SK-N-SH (cell line): Measurements from ENCODE around the gene HMBS. TPM values are rescaled to one million over a fixed set of nuclear protein-coding genes. Genes with fewer than 3 reads are reported as not detected.

Experiments
- CTCF ChIA-PET: fragments of 300-600, 350-600 bp; formaldehyde crosslinking; extraction: SDS; loops from one replicate; lab custom pipeline; 2021; lab: Yijun Ruan, JAX
- POLR2A ChIA-PET: fragments of 350-600 bp; sonication (Branson Sonifier 250); formaldehyde crosslinking; extraction: SDS; loops from one replicate; lab custom pipeline; 2020; ENCODE audit warnings: antibody characterized with exemption, inconsistent platforms; lab: Yijun Ruan, JAX
- DNase-seq: peaks from one replicate; pipeline ENCODE4 v3.0.0; 2012
- H2AFZ ChIP-seq: fragments of 200-600 bp; sonication (generic); 2 replicates; pipeline ENCODE4 v1.8.1; 2016; ENCODE audit warnings: antibody characterized with exemption, mild to moderate bottlenecking, low read depth
- H3F3A ChIP-seq: fragments of 200-600 bp; sonication (generic); replicated peaks from 2 replicates; pipeline ENCODE3; 2016; ENCODE audit warnings: antibody characterized with exemption, mild to moderate bottlenecking; ENCODE audit not compliant: insufficient read depth
- H3K27ac ChIP-seq, 2 experiments: fragments of 200-500 bp in 1 of 2; fragments of 200-600 bp in 1 of 2; sonication (Bioruptor generic) in 1 of 2; sonication (generic), shearing (Covaris generic) in 1 of 2; 2 replicates each; pipeline versions ENCODE4 v1.5.1 to v1.6.1; 2014 to 2016; ENCODE audit warnings: low read depth in 2 of 2, inconsistent platforms in 1 of 2, low read length in 1 of 2, mild to moderate bottlenecking in 1 of 2, mixed read lengths in 1 of 2
- H3K27me3 ChIP-seq: fragments of 200-600 bp; sonication (generic), shearing (Covaris generic); 2 replicates; pipeline ENCODE4 v1.6.1; 2016; ENCODE audit warnings: mixed run types; ENCODE audit not compliant: insufficient read depth
- H3K36me3 ChIP-seq, 2 experiments: fragments of 200-500 bp in 1 of 2; fragments of 200-600 bp in 1 of 2; sonication (Bioruptor generic) in 1 of 2; sonication (generic) in 1 of 2; replicated peaks in 1 of 2; 2 replicates each; pipeline versions ENCODE3 to v1.5.1; 2014 to 2016; ENCODE audit warnings: low read length in 1 of 2, mild to moderate bottlenecking in 1 of 2; ENCODE audit not compliant: insufficient read depth in 2 of 2, control insufficient read depth in 1 of 2
- H3K4me1 ChIP-seq, 2 experiments: fragments of 200-500 bp in 1 of 2; fragments of 200-600 bp in 1 of 2; sonication (Bioruptor generic) in 1 of 2; sonication (generic), shearing (Covaris generic) in 1 of 2; 2 replicates each; pipeline versions ENCODE4 v1.5.1 to v1.6.1; 2014 to 2016; ENCODE audit warnings: low read depth in 1 of 2, low read length in 1 of 2, mixed run types in 1 of 2; ENCODE audit not compliant: insufficient read depth in 2 of 2, control insufficient read depth in 1 of 2
- H3K4me2 ChIP-seq: fragments of 200-600 bp; sonication (generic), shearing (Covaris generic); 2 replicates; pipeline ENCODE4 v1.6.1; 2017; ENCODE audit warnings: mixed run types
- H3K4me3 ChIP-seq, 2 experiments: fragments of 200-500 bp in 1 of 2; fragments of 200-600 bp in 1 of 2; sonication (Bioruptor generic) in 1 of 2; sonication (generic), shearing (Covaris generic) in 1 of 2; 2 replicates each; pipeline versions ENCODE4 v1.5.1 to v1.8.1; 2014 to 2016; ENCODE audit warnings: low read depth in 2 of 2, inconsistent platforms in 1 of 2, low read length in 1 of 2, mild to moderate bottlenecking in 1 of 2, mixed read lengths in 1 of 2, moderate library complexity in 1 of 2
- H3K79me2 ChIP-seq: fragments of 200-600 bp; sonication (generic); 2 replicates; pipeline ENCODE4 v1.8.1; 2017; ENCODE audit warnings: mild to moderate bottlenecking; ENCODE audit not compliant: insufficient read depth
- H3K9ac ChIP-seq: fragments of 200-600 bp; sonication (generic); 2 replicates; pipeline ENCODE4 v1.6.1; 2017; ENCODE audit warnings: mixed run types
- H3K9me2 ChIP-seq: fragments of 200-600 bp; sonication (generic); 2 replicates; pipeline ENCODE4 v1.6.1; 2017; ENCODE audit warnings: mixed run types
- H3K9me3 ChIP-seq: fragments of 200-600 bp; sonication (generic); 2 replicates; pipeline ENCODE4 v1.6.1; 2017; ENCODE audit warnings: mixed run types, mild to moderate bottlenecking, moderate library complexity
- H4K20me1 ChIP-seq: fragments of 200-600 bp; sonication (generic); 2 replicates; pipeline ENCODE4 v1.6.1; 2017; ENCODE audit warnings: mild to moderate bottlenecking, mixed run types; ENCODE audit not compliant: insufficient read depth
- EP300 ChIP-seq, 2 experiments: IDR thresholded peaks; 2 replicates each; pipeline versions ENCODE4 v1.4.0 to v1.6.1; 2012; ENCODE audit warnings: borderline replicate concordance in 1 of 2, low read depth in 1 of 2, low read length in 1 of 2
- GABPA ChIP-seq: IDR thresholded peaks from 2 replicates; pipeline ENCODE4 v1.4.0; 2012; ENCODE audit warnings: low read depth, mild to moderate bottlenecking
- GATA2 ChIP-seq: sonication (generic); formaldehyde crosslinking; IDR thresholded peaks from 2 replicates; pipeline ENCODE4 v1.5.0; 2020; ENCODE audit warnings: mild to moderate bottlenecking, missing genetic modification reagents
- MEF2A ChIP-seq: IDR thresholded peaks from 2 replicates; pipeline ENCODE4 v1.4.0; 2012; ENCODE audit warnings: low read depth, borderline replicate concordance
- NFIC ChIP-seq: IDR thresholded peaks from 2 replicates; pipeline ENCODE4 v1.4.0; 2012; ENCODE audit warnings: borderline replicate concordance
- RXRA ChIP-seq: IDR thresholded peaks from 2 replicates; pipeline ENCODE4 v1.4.0; 2012; ENCODE audit warnings: low read depth, mild to moderate bottlenecking, borderline replicate concordance
- TCF12 ChIP-seq: IDR thresholded peaks from 2 replicates; pipeline ENCODE4 v1.4.0; 2012
- USF2 ChIP-seq: fragments of 150-350 bp; IDR thresholded peaks from 2 replicates; pipeline ENCODE4 v1.6.1; 2017; ENCODE audit warnings: antibody characterized with exemption, low read length, low read depth, borderline replicate concordance
- WGBS: methylation state at CpG from one replicate; pipeline ENCODE4 v1.1.6; 2017; ENCODE audit warnings: low lambda C conversion rate; 5-methylcytosine and 5-hydroxymethylcytosine counted together
- polyA plus RNA-seq, 3 experiments: library from polyadenylated mRNA; depleted of rRNA; stranded (reverse); fragments of >200 nt; gene quantifications; 2 replicates each; pipeline ENCODE4 v1.2.3, GENCODE V29; 2012

HMBS gene
- polyA plus RNA-seq, 1 of the 3 experiments (the other 2 are of a cell fraction), result 69.4 TPM

GRCh38 chr11:119115484-119116234, 31.0 kb downstream of the HMBS start (continued):
- TF ChIP-seq GATA2 (no peak), RXRA (no peak)
- TF ChIP-seq, all 33 proteins: peak for 0

- ChIA-PET CTCF (interaction anchor here (2.0 kb wide), 1 partner anchor 14 kb away, joined by 6 read pairs; the partner anchor contains the start of gene DPAGT1), POLR2A (no interaction called here)
- no peak for TF ChIP-seq RXRA
- TF ChIP-seq TCF12, result no peak
- no peak for DNase-seq
- WGBS, result 80% methylated on average over 4 of the region's 10 CpGs
- H3K9ac ChIP-seq, result no peak overlapping the region
- H3K27me3 ChIP-seq, result no peaks in the 10 kb centered on the region
- H3K9me3 ChIP-seq, result no peaks in the 10 kb centered on the region
- no peak overlapping the region for H2AFZ ChIP-seq
- H3K4me1 ChIP-seq, result peaks cover 7 to 9% of the 10 kb centered on the region in 2 experiments; a peak in 3 of 4 replicates
- H3K4me2 ChIP-seq, result no peak overlapping the region
- no peaks in the 10 kb centered on the region for H4K20me1 ChIP-seq
- H3K4me3 ChIP-seq, result no peak overlapping the region
- peaks cover 12% of the 10 kb centered on the region for H3F3A ChIP-seq
- no peaks in the 10 kb centered on the region for H3K79me2 ChIP-seq
- H3K36me3 ChIP-seq, result peaks cover 0 to 44% of the 10 kb centered on the region in 2 experiments
- no peaks in the 10 kb centered on the region for H3K9me2 ChIP-seq
- no peak overlapping the region for H3K27ac ChIP-seq
Measured at GRCh38 chr11:119116235-119116594, 31.5 kb downstream of the HMBS start.

GRCh38 chr11:119116601-119117000, 31.9 kb downstream of the HMBS start:
- Histone ChIP-seq H2AFZ (no peak overlapping the region), H3K27ac (no peak overlapping the region), H3K27me3 (no peaks in the 10 kb centered on the region), H3K4me1 (peaks cover 7 to 9% of the 10 kb centered on the region in 2 experiments; a peak in 3 of 4 replicates), H3F3A (peaks cover 12% of the 10 kb centered on the region), H3K9me3 (no peaks in the 10 kb centered on the region), H3K36me3 (peaks cover 0 to 41% of the 10 kb centered on the region in 2 experiments), H4K20me1 (no peaks in the 10 kb centered on the region), H3K79me2 (peaks cover 2% of the 10 kb centered on the region), H3K9ac (no peak overlapping the region), H3K4me3 (no peak overlapping the region), H3K9me2 (no peaks in the 10 kb centered on the region), H3K4me2 (no peak overlapping the region)
- ChIA-PET CTCF (interaction anchor here (0.6 to 2.0 kb wide), 2 partner anchors 14 kb away, joined by 3 to 6 read pairs; partner anchors contain the start of gene DPAGT1), POLR2A (no interaction called here)
- TF ChIP-seq GATA2 (no peak), USF2 (no peak), MEF2A (no peak), NFIC (no peak), RXRA (no peak), GABPA (no peak), EP300 (IDR thresholded peaks at IDR 0.05; ENCODE audit: borderline replicate concordance in 1 of 2, low read depth in 1 of 2, low read length in 1 of 2) (no peak)
- no peak for DNase-seq
- WGBS, result 56% methylated on average over 5 of the region's 5 CpGs
